Activated naive CD4-positive, alpha-beta T cell treated with anti-CD3 and anti-CD28 coated beads for 36 hours (primary cell): ENCODE data around the gene BIN1. TPM values are rescaled to one million over a fixed set of nuclear protein-coding genes. Genes with fewer than 3 reads are reported as not detected.
A peak's percentile ranks its signal among the peaks of the same experiment; 100 is the strongest.

Source experiments
- CTCF ChIA-PET: fragments of 350-600 bp; sonication (Branson Sonifier 250); formaldehyde crosslinking; loops from one replicate; lab custom pipeline; 2021; ENCODE audit warnings: antibody characterized with exemption; lab: Charles Lee
- DNase-seq: peaks from one replicate; pipeline ENCODE4 v3.0.0-alpha.2; 2020
- H3K27ac Mint-ChIP-seq: one replicate; pipeline ENCODE4 v1.8.0; 2021; ENCODE audit warnings: mild to moderate bottlenecking, mixed read lengths
- H3K27me3 Mint-ChIP-seq: one replicate; pipeline ENCODE4 v1.8.0; 2021; ENCODE audit warnings: low read depth, mixed read lengths
- H3K36me3 Mint-ChIP-seq: one replicate; pipeline ENCODE4 v1.8.0; 2021; ENCODE audit warnings: low read depth, mixed read lengths
- H3K4me1 Mint-ChIP-seq: one replicate; pipeline ENCODE4 v1.8.0; 2021; ENCODE audit warnings: low read depth, mixed read lengths
- H3K4me3 Mint-ChIP-seq: one replicate; pipeline ENCODE4 v1.8.0; 2021; ENCODE audit warnings: mild to moderate bottlenecking, moderate library complexity, mixed read lengths
- H3K9me3 Mint-ChIP-seq: one replicate; pipeline ENCODE4 v1.8.0; 2021; ENCODE audit warnings: mixed read lengths
- intact Hi-C: fragments of 100-400 bp; cut with micrococcal nuclease; formaldehyde crosslinking; loops from one replicate; pipeline ENCODE4 v1.15.1; 2023
- total RNA-seq, 2 experiments: library from RNA; stranded (reverse); gene quantifications; one replicate each; pipeline ENCODE4 v1.2.3, GENCODE V29; 2021

BIN1 gene
- total RNA-seq, 2 experiments from 2014 or later, result 50.4 to 51.1 TPM

DNA sequence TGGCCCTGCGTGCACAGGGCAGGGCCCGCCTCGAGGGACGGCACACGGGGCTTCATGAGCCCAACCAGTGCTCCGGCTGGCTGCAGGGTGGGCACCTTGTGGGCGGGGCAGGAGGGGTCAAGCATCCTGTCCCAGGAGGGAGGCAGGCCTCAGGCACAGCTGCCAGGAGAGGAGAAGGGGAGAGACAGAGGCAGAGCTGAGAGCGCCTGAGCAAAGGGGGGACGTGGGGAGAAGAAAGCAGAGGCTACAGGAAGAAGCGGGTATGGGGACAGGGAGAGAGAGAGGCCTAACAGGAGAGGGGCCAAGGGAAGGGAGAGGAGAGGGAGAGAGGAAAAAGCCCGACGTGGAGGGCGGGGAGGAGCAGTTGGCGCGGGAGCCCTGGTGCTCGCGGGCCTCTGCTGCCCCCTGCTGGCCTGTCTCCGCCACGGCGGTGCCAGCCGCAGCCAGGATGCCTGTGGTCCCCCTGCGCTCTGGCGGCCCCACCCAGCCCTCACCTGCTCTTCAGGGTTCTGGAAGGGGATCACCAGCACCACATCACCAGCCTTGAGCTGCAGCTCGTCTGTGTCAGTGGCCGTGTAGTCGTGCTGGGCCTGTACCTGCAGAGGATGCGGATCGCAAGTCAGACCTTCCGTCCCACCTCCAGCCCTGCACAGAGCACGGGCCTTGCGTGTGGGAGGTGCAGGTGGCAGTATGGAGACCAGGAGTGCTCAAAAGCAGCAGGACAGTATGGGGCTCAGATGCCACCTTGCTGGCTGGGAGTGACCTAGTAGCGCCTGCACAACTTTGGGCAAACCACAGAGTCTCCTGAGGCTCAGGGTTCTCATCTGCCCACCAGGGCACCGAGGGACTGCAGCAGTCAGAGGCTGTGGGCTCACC, 56.8 kb downstream of the BIN1 start:
- no peak overlapping the region for H3K4me3 Mint-ChIP-seq
- H3K4me1 Mint-ChIP-seq, result peaks cover 3% of the 10 kb centered on the region
- H3K27ac Mint-ChIP-seq, result no peak overlapping the region
- CTCF ChIA-PET, result interaction anchor here (0.5 to 2.1 kb wide), 11 partner anchors 10 to 254 kb away, joined by 3 to 9 read pairs (median 4); no protein-coding TSS in a partner anchor
- intact Hi-C loops, result loop anchor here (1.0 kb wide), 2 partner anchors 78 to 522 kb away; no protein-coding TSS in a partner anchor
- H3K36me3 Mint-ChIP-seq, result peaks cover 2% of the 10 kb centered on the region
- no peaks in the 10 kb centered on the region for H3K27me3 Mint-ChIP-seq
- H3K9me3 Mint-ChIP-seq, result no peaks in the 10 kb centered on the region
- peak; percentile 67 for DNase-seq

GRCh38 chr2:127048969-127049897, 57.7 kb downstream of the BIN1 start:
- DNase-seq, result no peak
- Mint-ChIP-seq H3K27me3 (no peaks in the 10 kb centered on the region), H3K4me1 (peaks cover 3% of the 10 kb centered on the region), H3K27ac (no peak overlapping the region), H3K36me3 (peaks cover 2% of the 10 kb centered on the region), H3K9me3 (no peaks in the 10 kb centered on the region), H3K4me3 (no peak overlapping the region)
- intact Hi-C loops, result no loop called here
- CTCF ChIA-PET, result interaction anchor here (0.5 to 2.1 kb wide), 8 partner anchors 9 to 253 kb away, joined by 3 to 9 read pairs (median 4); no protein-coding TSS in a partner anchor

GRCh38 chr2:127048618-127048935, 58.4 kb downstream of the BIN1 start:
- Mint-ChIP-seq H3K4me3 (no peak overlapping the region), H3K27me3 (no peaks in the 10 kb centered on the region), H3K4me1 (peaks cover 3% of the 10 kb centered on the region), H3K9me3 (no peaks in the 10 kb centered on the region), H3K36me3 (peaks cover 2% of the 10 kb centered on the region), H3K27ac (no peak overlapping the region)
- DNase-seq, result no peak
- intact Hi-C loops, result no loop called here
- CTCF ChIA-PET, result interaction anchor here (1.3 kb wide), 1 partner anchor 76 kb away, joined by 3 read pairs; no protein-coding TSS in a partner anchor

- Mint-ChIP-seq H3K4me1 (peaks cover 3% of the 10 kb centered on the region), H3K36me3 (peaks cover 2% of the 10 kb centered on the region), H3K4me3 (no peak overlapping the region), H3K27ac (no peak overlapping the region), H3K9me3 (no peaks in the 10 kb centered on the region), H3K27me3 (no peaks in the 10 kb centered on the region)
- peak; percentile 1 for DNase-seq
- CTCF ChIA-PET, result interaction anchor here (1.3 kb wide), 1 partner anchor 76 kb away, joined by 3 read pairs; no protein-coding TSS in a partner anchor
- intact Hi-C loops, result no loop called here
Observed at GRCh38 chr2:127047716-127048617, 59.0 kb downstream of the BIN1 start.

GRCh38 chr2:127047054-127047453, 59.9 kb downstream of the BIN1 start:
- CTCF ChIA-PET, result interaction anchor here (1.3 kb wide), 1 partner anchor 75 kb away, joined by 3 read pairs; no protein-coding TSS in a partner anchor
- H3K4me3 Mint-ChIP-seq, result no peak overlapping the region
- H3K4me1 Mint-ChIP-seq, result peaks cover 3% of the 10 kb centered on the region
- DNase-seq, result peak; percentile 2
- H3K27ac Mint-ChIP-seq, result no peak overlapping the region
- intact Hi-C loops, result no loop called here
- H3K36me3 Mint-ChIP-seq, result peaks cover 2% of the 10 kb centered on the region
- H3K27me3 Mint-ChIP-seq, result no peaks in the 10 kb centered on the region
- H3K9me3 Mint-ChIP-seq, result no peaks in the 10 kb centered on the region

DNA sequence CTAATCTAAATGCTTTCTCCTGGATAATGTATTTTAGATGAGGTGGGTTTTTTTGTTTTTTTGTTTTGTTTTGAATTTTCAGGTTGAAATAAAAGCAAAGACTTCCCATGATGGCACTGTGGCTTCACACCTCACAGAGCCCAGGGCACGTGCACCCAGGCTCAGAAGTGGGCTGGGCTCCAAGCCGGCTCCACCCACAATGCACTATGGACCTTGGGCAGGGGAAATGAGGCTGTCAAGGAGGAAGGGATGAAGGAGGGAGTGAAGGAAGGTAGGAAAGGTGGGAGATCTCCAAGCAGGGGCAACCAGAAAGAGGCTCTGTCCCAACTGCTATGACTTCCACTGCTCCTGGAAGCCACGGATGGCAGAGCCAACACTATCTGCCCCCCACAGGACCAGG, 60.4 kb downstream of the BIN1 start:
- Mint-ChIP-seq H3K4me1 (peaks cover 3% of the 10 kb centered on the region), H3K36me3 (peaks cover 2% of the 10 kb centered on the region), H3K27ac (no peak overlapping the region), H3K27me3 (no peaks in the 10 kb centered on the region), H3K4me3 (no peak overlapping the region), H3K9me3 (no peaks in the 10 kb centered on the region)
- CTCF ChIA-PET, result interaction anchor here (0.7 kb wide), 1 partner anchor 834 kb away, joined by 3 read pairs; no protein-coding TSS in a partner anchor
- no peak for DNase-seq
- intact Hi-C loops, result no loop called here

DNA sequence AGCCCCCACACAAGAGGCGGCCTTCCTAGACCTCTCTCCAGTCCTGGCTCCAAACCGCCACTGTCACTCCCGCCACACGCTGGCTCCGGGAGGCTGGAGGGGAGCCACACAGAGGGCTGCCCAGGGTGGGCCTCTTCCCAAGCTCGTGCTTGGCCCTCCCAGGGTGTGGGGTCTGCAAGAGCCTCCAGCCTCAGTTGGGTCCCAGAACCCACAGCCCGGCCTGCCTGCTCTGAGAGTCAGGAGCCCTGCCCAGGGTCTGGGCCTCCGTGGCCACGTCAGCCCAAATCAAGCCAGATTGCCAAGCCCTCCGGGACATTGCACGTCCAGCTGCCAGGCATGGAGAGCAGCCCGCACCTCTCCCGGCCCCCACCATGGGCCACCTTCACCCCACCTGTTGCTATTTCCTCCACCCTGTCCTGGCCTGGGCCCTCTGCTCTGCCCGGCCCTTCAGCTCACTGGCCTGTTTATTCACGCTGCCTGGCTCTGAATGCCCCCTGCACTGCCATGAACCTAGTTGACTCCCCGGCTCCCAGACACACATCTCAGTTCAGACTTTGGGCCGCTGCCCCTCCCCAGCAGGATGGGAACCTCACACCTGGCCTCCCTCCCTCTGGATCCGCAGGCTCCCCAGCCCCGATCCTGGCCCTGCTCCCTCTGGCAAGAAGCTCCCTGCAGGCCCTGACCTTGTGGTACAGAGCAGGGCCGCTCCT, 61.0 kb downstream of the BIN1 start:
- no peaks in the 10 kb centered on the region for H3K9me3 Mint-ChIP-seq
- intact Hi-C loops, result no loop called here
- no peak overlapping the region for H3K4me3 Mint-ChIP-seq
- H3K27me3 Mint-ChIP-seq, result no peaks in the 10 kb centered on the region
- no peak overlapping the region for H3K27ac Mint-ChIP-seq
- CTCF ChIA-PET, result interaction anchor here (0.7 kb wide), 1 partner anchor 834 kb away, joined by 3 read pairs; no protein-coding TSS in a partner anchor
- H3K36me3 Mint-ChIP-seq, result peaks cover 2% of the 10 kb centered on the region
- no peak for DNase-seq
- peaks cover 3% of the 10 kb centered on the region for H3K4me1 Mint-ChIP-seq

GRCh38 chr2:127044977-127045661, 61.8 kb downstream of the BIN1 start:
- Mint-ChIP-seq H3K4me3 (no peak overlapping the region), H3K9me3 (no peaks in the 10 kb centered on the region), H3K4me1 (peaks cover 2% of the 10 kb centered on the region), H3K36me3 (peaks cover 2% of the 10 kb centered on the region), H3K27me3 (no peaks in the 10 kb centered on the region), H3K27ac (no peak overlapping the region)
- intact Hi-C loops, result no loop called here
- CTCF ChIA-PET, result no interaction called here
- DNase-seq, result no peak

- H3K9me3 Mint-ChIP-seq, result no peaks in the 10 kb centered on the region
- intact Hi-C loops, result no loop called here
- peaks cover 2% of the 10 kb centered on the region for H3K36me3 Mint-ChIP-seq
- H3K4me3 Mint-ChIP-seq, result no peak overlapping the region
- H3K27ac Mint-ChIP-seq, result no peak overlapping the region
- no peaks in the 10 kb centered on the region for H3K4me1 Mint-ChIP-seq
- CTCF ChIA-PET, result no interaction called here
- DNase-seq, result no peak
- H3K27me3 Mint-ChIP-seq, result no peaks in the 10 kb centered on the region
Observed at GRCh38 chr2:127044165-127044718, 62.7 kb downstream of the BIN1 start.

GRCh38 chr2:127043367-127044164, 63.4 kb downstream of the BIN1 start:
- no peaks in the 10 kb centered on the region for H3K9me3 Mint-ChIP-seq
- intact Hi-C loops, result no loop called here
- CTCF ChIA-PET, result no interaction called here
- H3K4me1 Mint-ChIP-seq, result no peaks in the 10 kb centered on the region
- H3K36me3 Mint-ChIP-seq, result peaks cover 2% of the 10 kb centered on the region
- no peaks in the 10 kb centered on the region for H3K27me3 Mint-ChIP-seq
- no peak overlapping the region for H3K4me3 Mint-ChIP-seq
- H3K27ac Mint-ChIP-seq, result no peak overlapping the region
- DNase-seq, result no peak
